Vagina (tissue), 2 donors: ENCODE measurements around the gene SCAMP5.

Experiments
- CTCF ChIP-seq, 3 experiments: fragments of 450-650 bp in 2 of 3; fragments of 200-600 bp in 1 of 3; sonication (generic) in 1 of 3; IDR thresholded peaks; one replicate each; pipeline ENCODE4 v1.5.1; 2017 to 2019; ENCODE audit warnings: antibody characterized with exemption in 3 of 3, mild to moderate bottlenecking in 2 of 3, moderate library complexity in 2 of 3
- POLR2A ChIP-seq, 2 donors: fragments of 450-650 bp; IDR thresholded peaks; one replicate each; pipeline ENCODE4 v1.6.1; 2017; ENCODE audit warnings: antibody characterized with exemption in 2 of 2, mild to moderate bottlenecking in 2 of 2, moderate library complexity in 2 of 2

DNA sequence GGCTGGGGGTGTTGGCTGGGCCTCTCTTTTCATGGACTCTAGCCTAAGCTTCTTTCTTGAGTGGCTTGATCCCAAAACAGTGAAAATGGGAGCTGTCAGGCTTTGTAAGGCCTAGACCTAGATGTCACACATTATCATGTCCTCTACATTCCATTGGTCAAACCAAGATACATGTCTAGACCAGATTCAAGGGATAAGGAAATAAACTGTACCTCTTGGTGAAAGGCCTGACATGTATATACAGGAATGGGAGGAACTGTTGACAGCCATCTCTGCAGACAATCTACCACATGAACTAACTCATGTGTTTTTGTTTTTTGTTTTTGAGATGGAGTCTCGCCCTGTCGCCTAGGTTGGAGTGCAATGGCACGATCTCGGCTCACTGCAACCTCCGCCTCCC, 27.7 kb upstream of the SCAMP5 start:
- TF ChIP-seq CTCF (IDR thresholded peaks at IDR 0.05): no peak
- no peak for TF ChIP-seq POLR2A (IDR thresholded peaks at IDR 0.05)
